Upper lobe of right lung (tissue), 1 donor: ENCODE data around the gene LRRC72. TPM values are rescaled to one million over a fixed set of nuclear protein-coding genes. Genes with fewer than 3 reads are reported as not detected.
"Not testable (repeated sequence)": the region's sequence is repeated elsewhere in the genome, so short reads cannot be mapped to it uniquely, and the experiment has no call there.

Experiments used
- ATAC-seq: fragments of 200-7000 bp; cut with Tn5 transposase; one replicate; pipeline ENCODE4 v1.9.1; 2020; ENCODE audit warnings: mild to moderate bottlenecking, moderate library complexity
- DNase-seq: peaks from one replicate; pipeline ENCODE4 v3.0.0-alpha.2; 2020
- H3K27ac ChIP-seq: fragments of 200-600 bp; one replicate; pipeline ENCODE4 v1.8.0; 2022
- H3K27me3 ChIP-seq: fragments of 200-600 bp; one replicate; pipeline ENCODE4 v1.8.0; 2022; ENCODE audit warnings: mild to moderate bottlenecking
- H3K36me3 ChIP-seq: fragments of 200-600 bp; one replicate; pipeline ENCODE4 v1.8.0; 2022
- H3K4me1 ChIP-seq: fragments of 200-600 bp; one replicate; pipeline ENCODE4 v1.8.0; 2022
- H3K4me3 ChIP-seq: fragments of 200-600 bp; one replicate; pipeline ENCODE4 v1.8.0; 2022; ENCODE audit warnings: mild to moderate bottlenecking
- H3K9me3 ChIP-seq: fragments of 200-600 bp; one replicate; pipeline ENCODE4 v1.8.0; 2022
- intact Hi-C: fragments of 100-400 bp; cut with DNase I; formaldehyde crosslinking; loops from one replicate; pipeline ENCODE4 v1.11.0; 2022
- total RNA-seq: library from RNA; stranded (reverse); fragmentation: NEBNext Ultra II Directional; extraction: Animal tissue kit (Norgen Biotek cat#: 25700); gene quantifications from one replicate; pipeline ENCODE4 v1.2.1, GENCODE V29; 2021
- TF ChIP-seq, protein P1 (sequence below): fragments of 200-600 bp; IDR thresholded peaks from one replicate; pipeline ENCODE4 v1.8.0; 2022; ENCODE audit warnings: antibody characterized with exemption
- donor health status: DM: no; HTN: yes; CAD: no; lungs with severe emphysema.

LRRC72 gene
- total RNA-seq, 1 donor from 2014 or later, result not detected

DNA sequence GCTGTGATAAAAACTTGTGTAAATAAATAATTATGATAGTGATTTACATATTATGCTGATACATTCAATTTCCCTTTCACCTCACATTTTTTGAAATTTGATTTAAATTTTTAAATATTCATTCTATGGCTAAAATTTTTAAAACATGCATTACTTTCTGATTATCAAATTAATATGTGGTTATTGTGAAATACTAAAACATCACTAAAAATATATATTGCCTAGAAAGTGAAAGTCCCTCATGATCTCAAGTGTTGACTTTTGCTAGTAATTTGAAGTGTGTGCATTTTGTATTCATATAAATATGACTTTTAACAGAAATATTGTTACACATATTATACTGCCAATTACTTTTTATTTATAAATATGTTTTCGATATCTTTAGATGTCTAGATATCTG is 3.1 kb downstream of the LRRC72 start:
- Histone ChIP-seq H3K36me3 (no peaks in the 10 kb centered on the region), H3K27ac (no peak overlapping the region), H3K9me3 (no peaks in the 10 kb centered on the region), H3K4me3 (no peak overlapping the region), H3K4me1 (no peaks in the 10 kb centered on the region), H3K27me3 (no peaks in the 10 kb centered on the region)
- ATAC-seq (no peak), DNase-seq (no peak)
- TF ChIP-seq, protein P1, sequence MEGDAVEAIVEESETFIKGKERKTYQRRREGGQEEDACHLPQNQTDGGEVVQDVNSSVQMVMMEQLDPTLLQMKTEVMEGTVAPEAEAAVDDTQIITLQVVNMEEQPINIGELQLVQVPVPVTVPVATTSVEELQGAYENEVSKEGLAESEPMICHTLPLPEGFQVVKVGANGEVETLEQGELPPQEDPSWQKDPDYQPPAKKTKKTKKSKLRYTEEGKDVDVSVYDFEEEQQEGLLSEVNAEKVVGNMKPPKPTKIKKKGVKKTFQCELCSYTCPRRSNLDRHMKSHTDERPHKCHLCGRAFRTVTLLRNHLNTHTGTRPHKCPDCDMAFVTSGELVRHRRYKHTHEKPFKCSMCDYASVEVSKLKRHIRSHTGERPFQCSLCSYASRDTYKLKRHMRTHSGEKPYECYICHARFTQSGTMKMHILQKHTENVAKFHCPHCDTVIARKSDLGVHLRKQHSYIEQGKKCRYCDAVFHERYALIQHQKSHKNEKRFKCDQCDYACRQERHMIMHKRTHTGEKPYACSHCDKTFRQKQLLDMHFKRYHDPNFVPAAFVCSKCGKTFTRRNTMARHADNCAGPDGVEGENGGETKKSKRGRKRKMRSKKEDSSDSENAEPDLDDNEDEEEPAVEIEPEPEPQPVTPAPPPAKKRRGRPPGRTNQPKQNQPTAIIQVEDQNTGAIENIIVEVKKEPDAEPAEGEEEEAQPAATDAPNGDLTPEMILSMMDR, result no peak
- intact Hi-C loops, result no loop called here

GRCh38 chr7:16531707-16532106 is 5.1 kb downstream of the LRRC72 start:
- H3K4me3 ChIP-seq, result no peak overlapping the region
- no peaks in the 10 kb centered on the region for H3K9me3 ChIP-seq
- H3K4me1 ChIP-seq, result no peaks in the 10 kb centered on the region
- H3K27me3 ChIP-seq, result no peaks in the 10 kb centered on the region
- DNase-seq (no peak), ATAC-seq (no peak)
- H3K27ac ChIP-seq, result no peak overlapping the region
- intact Hi-C loops, result no loop called here
- no peaks in the 10 kb centered on the region for H3K36me3 ChIP-seq
- TF ChIP-seq, protein P1, result no peak

- TF ChIP-seq, protein P1, result no peak
- H3K27ac ChIP-seq, result no peak overlapping the region
- H3K27me3 ChIP-seq, result no peaks in the 10 kb centered on the region
- H3K36me3 ChIP-seq, result no peaks in the 10 kb centered on the region
- intact Hi-C loops, result no loop called here
- H3K4me1 ChIP-seq, result no peaks in the 10 kb centered on the region
- DNase-seq (no peak), ATAC-seq (no peak)
- no peak overlapping the region for H3K4me3 ChIP-seq
- no peaks in the 10 kb centered on the region for H3K9me3 ChIP-seq
These were observed 5.6 kb downstream of the LRRC72 start for GRCh38 chr7:16532272-16532671.

- TF ChIP-seq, protein P1, result no peak
- Histone ChIP-seq H3K27ac (no peak overlapping the region), H3K9me3 (no peaks in the 10 kb centered on the region), H3K36me3 (no peaks in the 10 kb centered on the region), H3K4me3 (no peak overlapping the region), H3K27me3 (no peaks in the 10 kb centered on the region), H3K4me1 (no peaks in the 10 kb centered on the region)
- no peak for DNase-seq
- no peak for ATAC-seq
- intact Hi-C loops, result no loop called here
These were observed 8.9 kb downstream of the LRRC72 start for GRCh38 chr7:16535500-16535899.

DNA sequence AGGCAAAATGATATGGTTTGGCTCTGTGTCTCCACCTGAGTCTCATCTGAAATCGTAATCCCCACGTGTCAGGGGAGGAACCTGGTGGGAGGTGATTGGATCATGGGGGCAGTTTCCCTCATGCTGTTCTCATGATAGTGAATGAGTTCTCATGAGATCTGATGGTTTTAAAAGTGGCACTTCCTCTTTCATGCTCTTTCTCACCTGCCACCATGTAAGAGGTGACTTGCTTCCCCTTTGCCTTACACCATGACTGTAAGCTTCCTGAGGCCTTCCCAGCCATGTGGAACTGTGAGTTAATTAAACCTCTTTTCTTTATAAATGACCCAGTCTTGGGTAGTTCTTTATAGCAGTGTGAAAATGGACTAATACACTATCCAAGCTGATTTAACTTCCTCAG is 13.9 kb downstream of the LRRC72 start:
- H3K27me3 ChIP-seq, H3K4me1 ChIP-seq, intact Hi-C loops, H3K27ac ChIP-seq, H3K4me3 ChIP-seq, ATAC-seq, H3K36me3 ChIP-seq, DNase-seq, H3K9me3 ChIP-seq: not testable (repeated sequence)

DNA sequence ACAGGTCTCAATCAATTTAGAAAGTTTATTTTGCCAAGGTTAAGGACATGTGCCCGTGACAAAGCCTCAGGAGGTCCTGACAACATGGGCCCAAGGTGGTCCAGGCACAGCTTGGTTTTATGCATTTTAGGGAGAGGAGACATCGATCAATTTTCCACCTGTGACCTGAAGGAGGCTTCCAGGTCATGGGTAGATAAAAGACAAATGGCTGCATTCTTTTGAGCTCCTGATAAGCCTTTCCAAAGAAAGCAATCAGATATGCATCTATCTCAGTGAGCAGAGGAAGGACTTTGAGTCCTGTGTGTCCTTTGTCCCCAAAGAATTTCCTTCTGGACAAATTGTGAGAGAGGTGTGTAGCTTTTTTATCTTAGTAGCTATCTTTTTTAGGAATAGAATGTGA is 15.8 kb downstream of the LRRC72 start:
- intact Hi-C loops, result no loop called here
- no peak for DNase-seq
- TF ChIP-seq, protein P1, result no peak

More for the DNA sequence above, 15.8 kb downstream of the LRRC72 start:
- H3K9me3 ChIP-seq, result no peaks in the 10 kb centered on the region
- no peaks in the 10 kb centered on the region for H3K27me3 ChIP-seq
- ATAC-seq, result no peak
- H3K36me3 ChIP-seq, result no peaks in the 10 kb centered on the region
- H3K4me1 ChIP-seq, result no peaks in the 10 kb centered on the region
- H3K4me3 ChIP-seq, result no peak overlapping the region
- no peak overlapping the region for H3K27ac ChIP-seq
